Osteoblast (primary cell): ENCODE measurements around the gene OR2V2. TPM values are rescaled to one million over a fixed set of nuclear protein-coding genes. Genes with fewer than 3 reads are reported as not detected.
"Not testable (repeated sequence)": the region's sequence is repeated elsewhere in the genome, so short reads cannot be mapped to it uniquely, and the experiment has no call there.

Experiments used
- DNase-seq: peaks from one replicate; pipeline ENCODE4 v3.0.0; 2011; ENCODE audit warnings: low spot score, mixed read lengths; ENCODE audit not compliant: insufficient read length; ENCODE audit errors: missing footprints
- H2AFZ ChIP-seq: 2 replicates; pipeline ENCODE4 v1.6.0; 2011; ENCODE audit warnings: mild to moderate bottlenecking, low read length
- H3K27ac ChIP-seq: 2 replicates; pipeline ENCODE4 v1.5.1; 2011; ENCODE audit warnings: mild to moderate bottlenecking, low read depth, low read length, moderate library complexity
- H3K27me3 ChIP-seq: 2 replicates; pipeline ENCODE4 v1.6.0; 2012; ENCODE audit warnings: mild to moderate bottlenecking, control low read depth, inconsistent platforms, low read length, moderate library complexity; ENCODE audit not compliant: insufficient read depth
- H3K36me3 ChIP-seq: 2 replicates; pipeline ENCODE4 v1.5.1; 2011; ENCODE audit warnings: mild to moderate bottlenecking, low read length, control low read depth, moderate library complexity; ENCODE audit not compliant: insufficient read depth
- H3K4me1 ChIP-seq: 2 replicates; pipeline ENCODE4 v1.5.1; 2011; ENCODE audit warnings: mild to moderate bottlenecking, low read length, control low read depth, moderate library complexity; ENCODE audit not compliant: insufficient read depth
- H3K4me2 ChIP-seq: 2 replicates; pipeline ENCODE4 v1.6.0; 2011; ENCODE audit warnings: mild to moderate bottlenecking, low read length; ENCODE audit not compliant: insufficient read depth
- H3K4me3 ChIP-seq: fragments of 200-600 bp; sonication (generic); 3 replicates; pipeline ENCODE4 v1.5.1; 2012; ENCODE audit warnings: mild to moderate bottlenecking, low read length, inconsistent platforms; ENCODE audit not compliant: insufficient read depth
- H3K79me2 ChIP-seq: 2 replicates; pipeline ENCODE4 v1.6.0; 2012; ENCODE audit warnings: mild to moderate bottlenecking, low read length, control low read depth, inconsistent platforms; ENCODE audit not compliant: insufficient read depth
- H3K9me3 ChIP-seq: 2 replicates; pipeline ENCODE4 v1.5.1; 2011; ENCODE audit warnings: low read depth, low read length, control low read depth
- H4K20me1 ChIP-seq: 2 replicates; pipeline ENCODE4 v1.6.0; 2012; ENCODE audit warnings: mild to moderate bottlenecking, low read length, control low read depth; ENCODE audit not compliant: insufficient read depth
- total RNA-seq: library from RNA; depleted of rRNA; stranded (reverse); fragments of >200 nt; gene quantifications from 2 replicates; pipeline ENCODE4 v1.2.3, GENCODE V29; 2012
- TF ChIP-seq, protein P1 (sequence below): IDR thresholded peaks from 2 replicates; pipeline ENCODE4 v1.5.1; 2011; ENCODE audit warnings: mild to moderate bottlenecking, low read depth, low read length, moderate library complexity; ENCODE audit errors: extremely low read depth

Gene OR2V2
- total RNA-seq, 1 donor, result not detected

DNA sequence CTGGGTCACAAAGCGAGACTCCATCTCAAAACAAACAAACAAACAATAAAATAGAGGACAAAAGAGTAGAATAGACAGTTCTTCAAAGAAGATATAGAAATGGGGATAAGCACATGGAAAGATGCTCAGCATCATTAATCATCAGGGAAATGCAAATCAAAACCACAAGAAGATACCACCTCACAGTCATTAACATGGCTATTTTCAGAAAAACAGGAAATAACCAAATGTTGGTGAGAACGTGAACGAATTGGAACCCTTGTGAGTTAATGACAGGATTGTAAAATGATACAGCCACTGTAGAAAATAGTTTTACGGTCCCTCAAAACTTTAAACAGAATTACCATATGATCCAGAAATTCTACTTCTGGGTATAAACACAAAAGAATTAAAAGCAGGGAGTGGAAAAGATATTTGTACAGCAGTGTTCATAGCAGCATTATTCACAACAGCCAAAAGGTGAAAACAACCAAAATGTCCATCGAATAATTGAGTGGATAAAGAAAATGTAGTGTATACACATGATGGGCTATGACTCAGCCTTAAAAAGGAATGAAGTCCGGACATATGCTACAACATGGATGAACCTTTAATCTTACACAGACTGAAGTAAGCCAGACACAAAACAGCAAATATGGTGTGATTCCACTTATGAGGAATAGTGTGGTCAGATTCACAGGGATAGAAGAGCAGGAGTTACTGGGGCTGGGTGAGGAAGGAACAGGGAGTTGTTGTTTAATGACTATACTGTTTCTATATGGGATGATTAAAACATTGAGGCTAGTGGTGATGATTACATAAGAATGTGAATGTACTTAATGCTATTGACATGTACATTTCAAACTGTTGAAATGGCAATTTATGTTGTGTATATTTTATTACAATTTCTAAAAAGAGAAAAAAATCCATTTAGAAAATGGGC lies 19.7 kb downstream of the OR2V2 start:
- peak; percentile 75 for DNase-seq
- Histone ChIP-seq H2AFZ (no peak overlapping the region), H3K27ac (no peak overlapping the region), H3K9me3 (no peaks in the 10 kb centered on the region), H3K4me2 (no peak overlapping the region), H3K79me2 (no peaks in the 10 kb centered on the region), H3K36me3 (no peaks in the 10 kb centered on the region), H3K4me1 (peaks cover 17% of the 10 kb centered on the region), H3K4me3 (no peak overlapping the region), H3K27me3 (no peaks in the 10 kb centered on the region), H4K20me1 (no peaks in the 10 kb centered on the region)
- TF ChIP-seq, protein P1, sequence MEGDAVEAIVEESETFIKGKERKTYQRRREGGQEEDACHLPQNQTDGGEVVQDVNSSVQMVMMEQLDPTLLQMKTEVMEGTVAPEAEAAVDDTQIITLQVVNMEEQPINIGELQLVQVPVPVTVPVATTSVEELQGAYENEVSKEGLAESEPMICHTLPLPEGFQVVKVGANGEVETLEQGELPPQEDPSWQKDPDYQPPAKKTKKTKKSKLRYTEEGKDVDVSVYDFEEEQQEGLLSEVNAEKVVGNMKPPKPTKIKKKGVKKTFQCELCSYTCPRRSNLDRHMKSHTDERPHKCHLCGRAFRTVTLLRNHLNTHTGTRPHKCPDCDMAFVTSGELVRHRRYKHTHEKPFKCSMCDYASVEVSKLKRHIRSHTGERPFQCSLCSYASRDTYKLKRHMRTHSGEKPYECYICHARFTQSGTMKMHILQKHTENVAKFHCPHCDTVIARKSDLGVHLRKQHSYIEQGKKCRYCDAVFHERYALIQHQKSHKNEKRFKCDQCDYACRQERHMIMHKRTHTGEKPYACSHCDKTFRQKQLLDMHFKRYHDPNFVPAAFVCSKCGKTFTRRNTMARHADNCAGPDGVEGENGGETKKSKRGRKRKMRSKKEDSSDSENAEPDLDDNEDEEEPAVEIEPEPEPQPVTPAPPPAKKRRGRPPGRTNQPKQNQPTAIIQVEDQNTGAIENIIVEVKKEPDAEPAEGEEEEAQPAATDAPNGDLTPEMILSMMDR, result no peak

DNA sequence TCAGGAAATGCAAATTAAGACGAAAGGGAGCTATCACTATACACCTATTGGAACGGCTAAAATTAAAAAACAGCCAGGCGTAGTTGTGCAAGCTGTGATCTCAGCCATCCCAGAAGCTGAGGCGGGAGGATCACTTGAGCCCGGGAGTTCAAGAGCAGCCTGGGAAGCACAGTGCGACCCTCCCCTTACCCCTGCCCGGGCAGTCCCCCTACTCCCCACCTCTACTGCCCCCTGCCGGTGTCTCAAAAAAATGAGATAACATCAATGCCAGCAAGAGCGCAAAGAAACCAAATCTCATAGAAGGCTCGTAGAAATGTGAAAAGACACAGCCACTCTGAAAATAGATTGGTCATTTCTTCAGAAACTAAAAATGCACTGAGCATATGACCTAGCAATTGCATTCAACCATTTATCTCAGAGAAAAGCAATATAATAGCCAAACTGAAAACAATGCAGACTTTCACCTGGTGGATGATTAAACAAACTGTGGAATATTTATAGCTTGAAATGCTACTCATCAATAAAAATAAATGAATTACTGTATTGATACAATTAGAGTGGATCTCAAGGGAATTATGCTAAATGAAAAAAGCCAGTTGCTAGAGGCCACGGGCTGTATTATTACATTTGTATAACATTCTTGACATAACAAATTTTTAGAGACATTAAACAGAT lies 20.6 kb downstream of the OR2V2 start:
- Histone ChIP-seq H3K9me3 (no peaks in the 10 kb centered on the region), H3K79me2 (no peaks in the 10 kb centered on the region), H3K4me2 (no peak overlapping the region), H3K4me1 (peaks cover 17% of the 10 kb centered on the region), H3K27me3 (no peaks in the 10 kb centered on the region), H2AFZ (no peak overlapping the region), H4K20me1 (no peaks in the 10 kb centered on the region), H3K4me3 (no peak overlapping the region), H3K27ac (no peak overlapping the region), H3K36me3 (no peaks in the 10 kb centered on the region)
- TF ChIP-seq, protein P1, result peak; percentile 46
- peak; percentile 59 for DNase-seq

DNA sequence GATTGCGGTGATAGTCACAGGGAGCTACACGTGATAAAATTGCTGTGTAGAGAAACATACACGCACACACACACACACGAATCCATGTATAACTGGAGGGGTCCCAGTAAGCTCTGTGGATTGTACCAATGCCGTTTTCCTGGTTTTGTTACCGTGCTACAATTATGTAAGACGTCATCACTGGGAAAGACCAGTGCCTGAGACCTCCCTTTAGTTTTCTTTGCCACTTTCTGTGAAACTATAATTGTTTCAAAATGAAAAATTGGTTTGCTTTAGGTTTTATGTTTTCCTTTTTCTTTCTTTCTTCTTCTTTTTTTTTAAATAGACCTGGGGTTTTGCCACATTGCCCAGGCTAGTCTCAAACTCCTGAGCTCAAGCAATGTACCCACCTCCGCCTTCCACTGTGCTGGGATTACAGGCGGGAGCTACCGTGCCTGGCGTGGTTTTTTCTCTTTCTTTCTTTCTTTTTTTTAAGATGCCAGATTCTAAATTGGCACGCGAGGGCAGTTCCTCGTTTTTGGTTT lies 21.3 kb downstream of the OR2V2 start:
- H3K79me2 ChIP-seq, result no peaks in the 10 kb centered on the region
- no peak overlapping the region for H3K4me3 ChIP-seq
- no peaks in the 10 kb centered on the region for H4K20me1 ChIP-seq
- DNase-seq, result no peak
- H2AFZ ChIP-seq, result no peak overlapping the region
- peaks cover 17% of the 10 kb centered on the region for H3K4me1 ChIP-seq
- no peak overlapping the region for H3K27ac ChIP-seq
- no peaks in the 10 kb centered on the region for H3K9me3 ChIP-seq
- H3K27me3 ChIP-seq, result no peaks in the 10 kb centered on the region
- TF ChIP-seq, protein P1, result no peak
- H3K4me2 ChIP-seq, result no peak overlapping the region
- no peaks in the 10 kb centered on the region for H3K36me3 ChIP-seq

DNA sequence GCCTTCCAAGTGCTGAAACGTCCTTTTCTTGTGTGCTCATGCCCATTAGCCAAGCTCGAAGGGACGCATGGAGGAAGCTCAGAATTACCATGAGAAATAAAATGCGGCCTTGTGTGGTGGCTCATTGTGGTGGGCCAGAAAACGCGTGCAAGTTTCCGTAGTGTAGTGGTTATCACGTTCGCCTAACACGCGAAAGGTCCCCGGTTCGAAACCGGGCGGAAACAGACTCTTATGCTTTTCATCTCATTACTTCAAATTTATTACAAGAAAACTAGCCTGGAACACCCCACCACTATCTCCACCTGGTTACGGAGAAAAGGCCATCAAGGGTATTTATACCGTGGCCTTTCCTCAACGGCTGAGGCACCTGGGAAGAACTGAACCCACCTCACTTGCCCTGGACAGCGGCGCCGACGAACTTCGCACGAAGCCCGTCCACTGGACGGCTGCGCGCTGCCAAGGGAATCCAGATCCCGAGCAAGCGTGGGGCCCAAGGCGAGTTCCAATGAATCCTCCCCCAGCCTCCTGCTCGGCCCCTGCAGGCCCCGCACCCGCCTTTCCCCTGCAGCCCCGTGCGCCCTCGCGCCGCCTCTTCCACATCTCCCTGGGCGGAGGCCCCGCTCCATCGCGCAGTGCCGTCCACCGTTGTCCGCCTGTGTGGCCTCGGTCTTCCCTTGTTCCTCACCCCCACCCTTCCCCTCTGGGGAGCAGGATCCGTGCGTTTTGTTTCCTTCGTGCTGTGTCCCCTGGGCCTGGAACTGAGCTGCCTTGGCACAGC lies 22.3 kb downstream of the OR2V2 start:
- not testable (repeated sequence) for H3K27ac ChIP-seq, H4K20me1 ChIP-seq, H3K27me3 ChIP-seq, H3K36me3 ChIP-seq, H3K79me2 ChIP-seq, H3K9me3 ChIP-seq
- peak; percentile 85 for DNase-seq
- Histone ChIP-seq H3K4me1 (peaks cover 17% of the 10 kb centered on the region), H3K4me3 (peak overlapping the region; percentile 47), H2AFZ (peak overlapping the region; percentile 60), H3K4me2 (peak overlapping the region; percentile 72)
